Neural cell (in vitro differentiated cells): ENCODE results near the gene NISCH. TPM values are rescaled to one million over a fixed set of nuclear protein-coding genes. Genes with fewer than 3 reads are reported as not detected.

Experiments used
- H2AFZ ChIP-seq: fragments of 200-600, 300-800 bp; sonication (generic), shearing (Covaris generic); 2 replicates; pipeline ENCODE4 v1.6.0; 2014; ENCODE audit warnings: low read depth, mild to moderate bottlenecking, antibody characterized with exemption, low read length, moderate library complexity
- H3F3A ChIP-seq: fragments of 200-600 bp; shearing (Covaris generic); 2 replicates; pipeline ENCODE4 v1.6.1; 2016; ENCODE audit warnings: mild to moderate bottlenecking, moderate library complexity, mixed read lengths, antibody characterized with exemption, low read length; ENCODE audit not compliant: insufficient read depth, poor library complexity, severe bottlenecking
- H3K27ac ChIP-seq: fragments of 200-600, 300-800 bp; sonication (generic), shearing (Covaris generic); 2 replicates; pipeline ENCODE4 v1.5.1; 2014; ENCODE audit warnings: mild to moderate bottlenecking, low read length, moderate library complexity
- H3K27me3 ChIP-seq: fragments of 300-800, 200-600 bp; sonication (generic), shearing (Covaris generic); 2 replicates; pipeline ENCODE4 v1.6.0; 2014; ENCODE audit warnings: mild to moderate bottlenecking, low read depth, low read length, moderate library complexity; ENCODE audit not compliant: insufficient read depth
- H3K36me3 ChIP-seq: fragments of 300-800, 200-600 bp; sonication (generic), shearing (Covaris generic); 2 replicates; pipeline ENCODE4 v1.5.1; 2014; ENCODE audit warnings: mild to moderate bottlenecking, antibody characterized with exemption, low read length, moderate library complexity; ENCODE audit not compliant: insufficient read depth
- H3K4me2 ChIP-seq: fragments of 300-800, 200-600 bp; sonication (generic), shearing (Covaris generic); 2 replicates; pipeline ENCODE4 v1.6.0; 2014; ENCODE audit warnings: mild to moderate bottlenecking, low read length
- H3K4me3 ChIP-seq: fragments of 300-800, 200-600 bp; sonication (generic), shearing (Covaris generic); 2 replicates; pipeline ENCODE4 v1.5.1; 2014; ENCODE audit warnings: mild to moderate bottlenecking, low read length, moderate library complexity
- H3K79me2 ChIP-seq: fragments of 200-600 bp; shearing (Covaris generic); replicated peaks from 2 replicates; pipeline ENCODE4 v1.6.0; 2014; ENCODE audit warnings: mild to moderate bottlenecking, low read length, moderate library complexity; ENCODE audit not compliant: insufficient read depth
- H3K9ac ChIP-seq: fragments of 300-800, 200-600 bp; sonication (generic), shearing (Covaris generic); 2 replicates; pipeline ENCODE4 v1.6.1; 2016; ENCODE audit warnings: mild to moderate bottlenecking, low read length, mixed read lengths
- H3K9me2 ChIP-seq: fragments of 200-600 bp; shearing (Covaris generic); 2 replicates; pipeline ENCODE4 v1.6.1; 2016; ENCODE audit warnings: mild to moderate bottlenecking, low read length, mixed read lengths; ENCODE audit not compliant: insufficient read depth
- H3K9me3 ChIP-seq: fragments of 200-600, 300-800 bp; sonication (generic), shearing (Covaris generic); 2 replicates; pipeline ENCODE4 v1.6.1; 2016; ENCODE audit warnings: mild to moderate bottlenecking, mixed run types, low read length, moderate library complexity, mixed read lengths
- H4K20me1 ChIP-seq: fragments of 200-600 bp; shearing (Covaris generic); 2 replicates; pipeline ENCODE4 v1.6.1; 2016; ENCODE audit warnings: mild to moderate bottlenecking, mixed run types; ENCODE audit not compliant: insufficient read depth
- CTCF ChIP-seq: fragments of 450-650 bp; IDR thresholded peaks from 2 replicates; pipeline ENCODE4 v1.5.1; 2014; ENCODE audit warnings: antibody characterized with exemption, mild to moderate bottlenecking, moderate library complexity; ENCODE audit not compliant: poor library complexity, severe bottlenecking
- EP300 ChIP-seq: fragments of 450-650 bp; conservative IDR thresholded peaks from 2 replicates; pipeline ENCODE4 v1.6.1; 2014; ENCODE audit warnings: antibody characterized with exemption, mild to moderate bottlenecking, moderate library complexity; ENCODE audit not compliant: poor library complexity, severe bottlenecking
- EZH2 ChIP-seq: fragments of 200-600, 300-800 bp; shearing (Covaris generic), sonication (generic); IDR thresholded peaks from 2 replicates; pipeline ENCODE4 v1.6.1; 2014; ENCODE audit warnings: antibody characterized with exemption, low read length, borderline replicate concordance, mild to moderate bottlenecking; ENCODE audit not compliant: insufficient read depth, poor library complexity, severe bottlenecking
- MXI1 ChIP-seq: fragments of 450-650 bp; conservative IDR thresholded peaks from 2 replicates; pipeline ENCODE4 v1.6.1; 2014; ENCODE audit warnings: antibody characterized with exemption, mild to moderate bottlenecking; ENCODE audit not compliant: poor library complexity, severe bottlenecking
- POLR2AphosphoS5 ChIP-seq: IDR thresholded peaks from 2 replicates; pipeline ENCODE4 v1.6.1; 2012
- RAD21 ChIP-seq: fragments of 450-650 bp; conservative IDR thresholded peaks from 2 replicates; pipeline ENCODE4 v1.6.1; 2014; ENCODE audit warnings: antibody characterized with exemption, mild to moderate bottlenecking, moderate library complexity
- REST ChIP-seq: IDR thresholded peaks from 2 replicates; pipeline ENCODE4 v1.6.1; 2012; ENCODE audit warnings: borderline replicate concordance
- SMC3 ChIP-seq: fragments of 450-650 bp; conservative IDR thresholded peaks from 2 replicates; pipeline ENCODE4 v1.6.1; 2014; ENCODE audit warnings: antibody characterized with exemption, mild to moderate bottlenecking, moderate library complexity; ENCODE audit not compliant: poor library complexity
- TAF1 ChIP-seq: IDR thresholded peaks from 2 replicates; pipeline ENCODE4 v1.6.1; 2012; ENCODE audit warnings: low read depth
- polyA plus RNA-seq: library from polyadenylated mRNA; depleted of rRNA; stranded (reverse); fragments of >200 nt; gene quantifications from 2 replicates; pipeline ENCODE4 v1.2.3, GENCODE V29; 2014

NISCH gene
- polyA plus RNA-seq, 1 donor from 2014 or later, result 88.9 TPM

GRCh38 chr3:52493232-52494017, 38.0 kb downstream of the NISCH start:
- Histone ChIP-seq H3K9me2 (no peaks in the 10 kb centered on the region), H2AFZ (no peak overlapping the region), H3F3A (no peaks in the 10 kb centered on the region), H3K79me2 (no peaks in the 10 kb centered on the region), H3K4me3 (no peak overlapping the region), H3K27ac (no peak overlapping the region), H3K9me3 (no peaks in the 10 kb centered on the region), H3K9ac (no peak overlapping the region), H3K4me2 (no peak overlapping the region), H3K36me3 (no peaks in the 10 kb centered on the region), H4K20me1 (no peaks in the 10 kb centered on the region), H3K27me3 (no peaks in the 10 kb centered on the region)
- TF ChIP-seq SMC3 (no peak), MXI1 (no peak), TAF1 (no peak), RAD21 (no peak), REST (no peak)

- Histone ChIP-seq H3K27me3 (no peaks in the 10 kb centered on the region), H2AFZ (no peak overlapping the region), H3K9me3 (no peaks in the 10 kb centered on the region), H3K79me2 (no peaks in the 10 kb centered on the region), H3K27ac (no peak overlapping the region), H3K4me3 (no peak overlapping the region), H3K4me2 (no peak overlapping the region), H3K9ac (no peak overlapping the region), H3K36me3 (no peaks in the 10 kb centered on the region), H3F3A (no peaks in the 10 kb centered on the region), H3K9me2 (no peaks in the 10 kb centered on the region), H4K20me1 (no peaks in the 10 kb centered on the region)
- no peak for TF ChIP-seq CTCF
- TF ChIP-seq REST, result no peak
- TF ChIP-seq EZH2, result no peak
- TF ChIP-seq TAF1, result no peak
- TF ChIP-seq POLR2AphosphoS5, result peak; percentile 4
- TF ChIP-seq RAD21, result no peak
- TF ChIP-seq EP300, result no peak
- no peak for TF ChIP-seq MXI1
These were observed 39.0 kb downstream of the NISCH start for GRCh38 chr3:52494445-52494844.
